Measurements from ENCODE around the gene STYXL1.
"Not testable (repeated sequence)": the region's sequence is repeated elsewhere in the genome, so short reads cannot be mapped to it uniquely, and the experiment has no call there.

DNA sequence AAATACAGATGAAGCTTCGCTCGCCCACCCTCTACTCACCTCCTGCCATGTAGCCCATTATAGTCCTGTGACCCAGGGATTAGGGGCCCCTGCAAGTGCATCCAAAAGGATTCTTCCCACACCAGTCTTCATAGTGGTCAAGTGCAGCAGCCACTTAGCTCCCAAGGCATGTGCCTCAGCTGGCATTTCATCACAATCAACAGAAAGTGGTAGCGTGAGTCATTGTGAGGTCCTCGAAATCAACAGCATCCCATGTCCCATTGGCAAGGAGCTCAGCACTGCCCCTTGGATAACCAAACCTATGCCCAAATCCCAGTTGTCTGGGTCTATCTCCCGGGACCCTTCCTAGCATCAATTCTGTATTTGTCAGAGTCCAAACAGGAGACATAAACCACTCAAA, 45.7 kb upstream of the STYXL1 start:
- TF ChIP-seq, protein P1, sequence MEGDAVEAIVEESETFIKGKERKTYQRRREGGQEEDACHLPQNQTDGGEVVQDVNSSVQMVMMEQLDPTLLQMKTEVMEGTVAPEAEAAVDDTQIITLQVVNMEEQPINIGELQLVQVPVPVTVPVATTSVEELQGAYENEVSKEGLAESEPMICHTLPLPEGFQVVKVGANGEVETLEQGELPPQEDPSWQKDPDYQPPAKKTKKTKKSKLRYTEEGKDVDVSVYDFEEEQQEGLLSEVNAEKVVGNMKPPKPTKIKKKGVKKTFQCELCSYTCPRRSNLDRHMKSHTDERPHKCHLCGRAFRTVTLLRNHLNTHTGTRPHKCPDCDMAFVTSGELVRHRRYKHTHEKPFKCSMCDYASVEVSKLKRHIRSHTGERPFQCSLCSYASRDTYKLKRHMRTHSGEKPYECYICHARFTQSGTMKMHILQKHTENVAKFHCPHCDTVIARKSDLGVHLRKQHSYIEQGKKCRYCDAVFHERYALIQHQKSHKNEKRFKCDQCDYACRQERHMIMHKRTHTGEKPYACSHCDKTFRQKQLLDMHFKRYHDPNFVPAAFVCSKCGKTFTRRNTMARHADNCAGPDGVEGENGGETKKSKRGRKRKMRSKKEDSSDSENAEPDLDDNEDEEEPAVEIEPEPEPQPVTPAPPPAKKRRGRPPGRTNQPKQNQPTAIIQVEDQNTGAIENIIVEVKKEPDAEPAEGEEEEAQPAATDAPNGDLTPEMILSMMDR (IDR thresholded peaks at IDR 0.05; ENCODE audit: poor library complexity), result not testable (repeated sequence)
- not testable (repeated sequence) for TF ChIP-seq EZH2 (IDR thresholded peaks at IDR 0.05; ENCODE audit: borderline replicate concordance)
